ENCODE data around the gene GDA.

DNA sequence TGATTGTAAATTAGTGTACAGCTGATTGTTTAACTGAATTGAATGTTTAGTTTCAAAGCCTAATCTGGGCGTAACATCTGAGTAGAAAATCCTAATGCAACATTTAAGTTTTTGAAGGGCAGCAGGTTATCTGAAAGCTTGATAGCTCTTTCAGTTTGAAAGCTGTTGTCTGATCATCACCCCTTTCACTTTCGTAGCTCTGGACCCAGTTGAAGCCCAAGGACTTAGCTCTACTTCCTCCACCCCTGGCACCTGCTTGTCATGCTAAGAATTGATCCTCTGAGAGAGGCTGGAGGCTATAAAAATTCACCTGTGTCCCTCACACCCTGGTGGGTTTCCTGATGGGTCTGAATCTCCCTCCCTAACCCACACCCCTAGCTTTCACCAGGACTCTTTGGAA is 129.7 kb downstream of the GDA start:
- TF ChIP-seq, protein P1, sequence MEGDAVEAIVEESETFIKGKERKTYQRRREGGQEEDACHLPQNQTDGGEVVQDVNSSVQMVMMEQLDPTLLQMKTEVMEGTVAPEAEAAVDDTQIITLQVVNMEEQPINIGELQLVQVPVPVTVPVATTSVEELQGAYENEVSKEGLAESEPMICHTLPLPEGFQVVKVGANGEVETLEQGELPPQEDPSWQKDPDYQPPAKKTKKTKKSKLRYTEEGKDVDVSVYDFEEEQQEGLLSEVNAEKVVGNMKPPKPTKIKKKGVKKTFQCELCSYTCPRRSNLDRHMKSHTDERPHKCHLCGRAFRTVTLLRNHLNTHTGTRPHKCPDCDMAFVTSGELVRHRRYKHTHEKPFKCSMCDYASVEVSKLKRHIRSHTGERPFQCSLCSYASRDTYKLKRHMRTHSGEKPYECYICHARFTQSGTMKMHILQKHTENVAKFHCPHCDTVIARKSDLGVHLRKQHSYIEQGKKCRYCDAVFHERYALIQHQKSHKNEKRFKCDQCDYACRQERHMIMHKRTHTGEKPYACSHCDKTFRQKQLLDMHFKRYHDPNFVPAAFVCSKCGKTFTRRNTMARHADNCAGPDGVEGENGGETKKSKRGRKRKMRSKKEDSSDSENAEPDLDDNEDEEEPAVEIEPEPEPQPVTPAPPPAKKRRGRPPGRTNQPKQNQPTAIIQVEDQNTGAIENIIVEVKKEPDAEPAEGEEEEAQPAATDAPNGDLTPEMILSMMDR (IDR thresholded peaks at IDR 0.05; ENCODE audit: low read depth, low read length, poor library complexity, severe bottlenecking), result no peak
- no peak for TF ChIP-seq EZH2phosphoT487 (IDR thresholded peaks at IDR 0.05; ENCODE audit: borderline replicate concordance, low read length)

All from DOHH2 (cell line).